Activated CD8-positive, alpha-beta T cell treated with anti-CD3 and anti-CD28 coated beads for 36 hours (primary cell): ENCODE data around the gene C1orf174. TPM values are rescaled to one million over a fixed set of nuclear protein-coding genes. Genes with fewer than 3 reads are reported as not detected.

Experiments
- ATAC-seq: fragments of 200-7000 bp; cut with Tn5 transposase; one replicate; pipeline ENCODE4 v1.10.0; 2021; ENCODE audit warnings: mild to moderate bottlenecking, moderate library complexity
- CTCF ChIA-PET: fragments of 350-600 bp; sonication (Branson Sonifier 250); formaldehyde crosslinking; loops from one replicate; lab custom pipeline; 2021; ENCODE audit warnings: antibody characterized with exemption; lab: Charles Lee
- POLR2A ChIA-PET: fragments of 350-600 bp; sonication (Branson Sonifier 250); formaldehyde crosslinking; loops from one replicate; lab custom pipeline; 2021; ENCODE audit warnings: antibody characterized with exemption; lab: Charles Lee
- DNase-seq: peaks from one replicate; pipeline ENCODE4 v3.0.0-alpha.2; 2020
- H3K27ac Mint-ChIP-seq: one replicate; pipeline ENCODE4 v1.8.0; 2021; ENCODE audit warnings: mild to moderate bottlenecking, mixed read lengths
- H3K27me3 Mint-ChIP-seq: one replicate; pipeline ENCODE4 v1.8.0; 2021; ENCODE audit warnings: mixed read lengths
- H3K36me3 Mint-ChIP-seq: one replicate; pipeline ENCODE4 v1.8.0; 2021; ENCODE audit warnings: low read depth, mixed read lengths
- H3K4me1 Mint-ChIP-seq: one replicate; pipeline ENCODE4 v1.8.0; 2021; ENCODE audit warnings: low read depth, mixed read lengths
- H3K4me3 Mint-ChIP-seq: one replicate; pipeline ENCODE4 v1.8.0; 2021; ENCODE audit warnings: mild to moderate bottlenecking, moderate library complexity, mixed read lengths
- H3K9me3 Mint-ChIP-seq: one replicate; pipeline ENCODE4 v1.8.0; 2021; ENCODE audit warnings: mixed read lengths
- CTCF ChIP-seq: fragments of 200-600 bp; IDR thresholded peaks from one replicate; pipeline ENCODE4 v1.8.0; 2022; ENCODE audit warnings: antibody characterized with exemption, mild to moderate bottlenecking
- intact Hi-C: fragments of 100-400 bp; cut with micrococcal nuclease; formaldehyde crosslinking; loops from one replicate; pipeline ENCODE4 v1.10.0; 2022
- total RNA-seq, 2 experiments: library from RNA; stranded (reverse); gene quantifications; one replicate each; pipeline ENCODE4 v1.2.3, GENCODE V29; 2021

C1orf174 gene
- total RNA-seq, 2 experiments from 2014 or later, result 43.7 to 44.0 TPM

- Mint-ChIP-seq H3K27me3 (no peaks in the 10 kb centered on the region), H3K27ac (peak overlapping the region; percentile 64), H3K9me3 (no peaks in the 10 kb centered on the region), H3K36me3 (peaks cover 9% of the 10 kb centered on the region), H3K4me3 (no peak overlapping the region), H3K4me1 (peaks cover 35% of the 10 kb centered on the region)
- POLR2A ChIA-PET, result interaction anchor here (0.9 kb wide), 1 partner anchor 12 kb away, joined by 3 read pairs; no protein-coding TSS in a partner anchor
- no peak for TF ChIP-seq CTCF
- no peak for ATAC-seq
- peak; percentile 31 for DNase-seq
- intact Hi-C loops, result no loop called here
- CTCF ChIA-PET, result interaction anchor here (1.3 to 2.1 kb wide), 2 partner anchors 8 to 46 kb away, joined by 5 to 8 read pairs; partner anchors contain the start of genes CEP104 and DFFB
Measured at GRCh38 chr1:3903141-3904005, 3.3 kb upstream of the C1orf174 start.

- TF ChIP-seq CTCF, result no peak
- ATAC-seq, result no peak
- ChIA-PET CTCF (interaction anchor here (1.3 to 2.1 kb wide), 2 partner anchors 9 to 45 kb away, joined by 5 to 8 read pairs; partner anchors contain the start of genes CEP104 and DFFB), POLR2A (interaction anchor here (0.7 kb wide), 1 partner anchor 161 kb away, joined by 3 read pairs; no protein-coding TSS in a partner anchor)
- peak; percentile 53 for DNase-seq
- Mint-ChIP-seq H3K36me3 (peaks cover 15% of the 10 kb centered on the region), H3K27me3 (no peaks in the 10 kb centered on the region), H3K4me1 (peaks cover 41% of the 10 kb centered on the region), H3K4me3 (peak overlapping the region; percentile 36), H3K27ac (peak overlapping the region; percentile 70), H3K9me3 (peaks cover 4% of the 10 kb centered on the region)
- intact Hi-C loops, result no loop called here
Measured at GRCh38 chr1:3902571-3903091, 2.6 kb upstream of the C1orf174 start.

GRCh38 chr1:3902111-3902511, 2.0 kb upstream of the C1orf174 start:
- H3K27ac Mint-ChIP-seq, result peak overlapping the region; percentile 70
- CTCF ChIA-PET, result interaction anchor here (2.1 kb wide), 1 partner anchor 45 kb away, joined by 8 read pairs; the partner anchor contains the start of genes CEP104 and DFFB
- peaks cover 43% of the 10 kb centered on the region for H3K4me1 Mint-ChIP-seq
- H3K27me3 Mint-ChIP-seq, result no peaks in the 10 kb centered on the region
- TF ChIP-seq CTCF, result no peak
- intact Hi-C loops, result no loop called here
- H3K9me3 Mint-ChIP-seq, result peaks cover 6% of the 10 kb centered on the region
- peak overlapping the region; percentile 88 for H3K4me3 Mint-ChIP-seq
- peaks cover 18% of the 10 kb centered on the region for H3K36me3 Mint-ChIP-seq
- POLR2A ChIA-PET, result interaction anchor here (0.7 kb wide), 1 partner anchor 161 kb away, joined by 3 read pairs; no protein-coding TSS in a partner anchor
- DNase-seq (peak; percentile 40), ATAC-seq (no peak)

- H3K4me3 Mint-ChIP-seq, result peak overlapping the region; percentile 88
- peak overlapping the region; percentile 99 for H3K27ac Mint-ChIP-seq
- no peaks in the 10 kb centered on the region for H3K27me3 Mint-ChIP-seq
- H3K9me3 Mint-ChIP-seq, result peaks cover 6% of the 10 kb centered on the region
- ChIA-PET POLR2A (interaction anchor here (1.1 to 2.7 kb wide), 3 partner anchors 11 to 251 kb away, joined by 3 to 18 read pairs (median 4); partner anchors contain the start of genes CEP104, DFFB and WRAP73), CTCF (interaction anchor here (0.7 kb wide), 1 partner anchor 10 kb away, joined by 3 read pairs; no protein-coding TSS in a partner anchor)
- DNase-seq, result peak; percentile 95
- peaks cover 46% of the 10 kb centered on the region for H3K4me1 Mint-ChIP-seq
- no peak for TF ChIP-seq CTCF
- peak; percentile 58 for ATAC-seq
- peaks cover 24% of the 10 kb centered on the region for H3K36me3 Mint-ChIP-seq
- intact Hi-C loops, result loop anchor here (1.0 kb wide), 1 partner anchor 44 kb away; the partner anchor contains the start of genes CEP104 and DFFB
Measured at GRCh38 chr1:3900969-3901529, 977 bp upstream of the C1orf174 start.
